ENCODE results near the gene EXD3.
"Not testable (repeated sequence)": the region's sequence is repeated elsewhere in the genome, so short reads cannot be mapped to it uniquely, and the experiment has no call there.

The EXD3 gene

DNA sequence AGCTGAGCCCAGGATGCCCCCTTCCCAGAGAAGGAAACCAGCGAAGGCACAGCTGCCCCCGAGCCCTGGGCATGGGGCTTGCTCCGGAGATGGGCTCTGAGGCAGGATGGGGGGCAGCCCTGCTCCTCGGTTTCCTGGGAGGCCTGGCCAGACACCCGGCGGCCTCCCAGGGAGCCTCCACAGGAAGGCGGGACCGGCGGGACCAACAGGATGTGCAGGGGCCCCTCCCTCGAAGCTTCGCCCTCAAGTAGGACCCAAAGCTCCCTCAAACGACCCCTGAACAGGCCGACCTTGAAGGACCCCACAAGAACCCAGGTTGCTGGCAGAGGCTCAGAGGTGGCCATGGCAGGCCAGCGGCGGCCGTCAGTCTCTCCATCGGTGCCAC, 11.7 kb downstream of the EXD3 start:
- H3K79me2 ChIP-seq (ENCODE audit: insufficient read depth, low read depth) = no peaks in the 10 kb centered on the region
- H3K4me2 ChIP-seq = no peak overlapping the region; the same call in 1 of the 2 replicates
- H3K4me1 ChIP-seq (ENCODE audit: low read depth, poor library complexity, severe bottlenecking) = peaks cover 22% of the 10 kb centered on the region
- H3K9ac ChIP-seq = no peak overlapping the region
- no peaks in the 10 kb centered on the region for H3K27me3 ChIP-seq (ENCODE audit: insufficient read depth, low read depth)
- H2AFZ ChIP-seq (ENCODE audit: low read depth) = no peak overlapping the region
- TF ChIP-seq, protein P1, sequence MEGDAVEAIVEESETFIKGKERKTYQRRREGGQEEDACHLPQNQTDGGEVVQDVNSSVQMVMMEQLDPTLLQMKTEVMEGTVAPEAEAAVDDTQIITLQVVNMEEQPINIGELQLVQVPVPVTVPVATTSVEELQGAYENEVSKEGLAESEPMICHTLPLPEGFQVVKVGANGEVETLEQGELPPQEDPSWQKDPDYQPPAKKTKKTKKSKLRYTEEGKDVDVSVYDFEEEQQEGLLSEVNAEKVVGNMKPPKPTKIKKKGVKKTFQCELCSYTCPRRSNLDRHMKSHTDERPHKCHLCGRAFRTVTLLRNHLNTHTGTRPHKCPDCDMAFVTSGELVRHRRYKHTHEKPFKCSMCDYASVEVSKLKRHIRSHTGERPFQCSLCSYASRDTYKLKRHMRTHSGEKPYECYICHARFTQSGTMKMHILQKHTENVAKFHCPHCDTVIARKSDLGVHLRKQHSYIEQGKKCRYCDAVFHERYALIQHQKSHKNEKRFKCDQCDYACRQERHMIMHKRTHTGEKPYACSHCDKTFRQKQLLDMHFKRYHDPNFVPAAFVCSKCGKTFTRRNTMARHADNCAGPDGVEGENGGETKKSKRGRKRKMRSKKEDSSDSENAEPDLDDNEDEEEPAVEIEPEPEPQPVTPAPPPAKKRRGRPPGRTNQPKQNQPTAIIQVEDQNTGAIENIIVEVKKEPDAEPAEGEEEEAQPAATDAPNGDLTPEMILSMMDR (conservative IDR thresholded peaks at IDR 0.05; ENCODE audit: low read depth, low read length) = no peak
- H4K20me1 ChIP-seq (ENCODE audit: insufficient read depth) = no peaks in the 10 kb centered on the region
- no peaks in the 10 kb centered on the region for H3K36me3 ChIP-seq (ENCODE audit: insufficient read depth)
- no peak overlapping the region for H3K4me3 ChIP-seq (IDR thresholded peaks at IDR 0.05; ENCODE audit: insufficient read depth, low read depth, low read length)
- H3K27ac ChIP-seq = no peak overlapping the region

DNA sequence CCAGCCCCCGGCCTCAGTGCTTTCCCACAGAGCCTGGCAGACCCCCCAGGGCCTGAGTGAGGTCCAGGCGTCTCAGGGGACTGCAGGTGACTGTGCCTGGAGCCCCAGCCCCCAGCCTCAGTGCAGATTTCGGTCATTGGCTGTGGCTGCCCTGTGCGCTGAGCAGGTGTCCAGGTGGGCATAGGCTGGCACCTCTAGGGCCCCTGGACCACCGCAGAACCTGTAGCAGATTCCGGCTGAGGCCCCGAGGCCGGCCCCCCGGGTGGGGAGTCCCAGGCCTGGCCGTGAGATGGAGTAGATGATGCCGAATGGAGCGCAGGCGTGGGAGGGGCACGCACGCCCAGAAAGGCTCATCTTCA, 12.1 kb downstream of the EXD3 start:
- H2AFZ ChIP-seq (ENCODE audit: low read depth) = no peak overlapping the region
- H3K27ac ChIP-seq = peak overlapping the region; percentile 24; the same call in 1 of the 2 replicates

DNA sequence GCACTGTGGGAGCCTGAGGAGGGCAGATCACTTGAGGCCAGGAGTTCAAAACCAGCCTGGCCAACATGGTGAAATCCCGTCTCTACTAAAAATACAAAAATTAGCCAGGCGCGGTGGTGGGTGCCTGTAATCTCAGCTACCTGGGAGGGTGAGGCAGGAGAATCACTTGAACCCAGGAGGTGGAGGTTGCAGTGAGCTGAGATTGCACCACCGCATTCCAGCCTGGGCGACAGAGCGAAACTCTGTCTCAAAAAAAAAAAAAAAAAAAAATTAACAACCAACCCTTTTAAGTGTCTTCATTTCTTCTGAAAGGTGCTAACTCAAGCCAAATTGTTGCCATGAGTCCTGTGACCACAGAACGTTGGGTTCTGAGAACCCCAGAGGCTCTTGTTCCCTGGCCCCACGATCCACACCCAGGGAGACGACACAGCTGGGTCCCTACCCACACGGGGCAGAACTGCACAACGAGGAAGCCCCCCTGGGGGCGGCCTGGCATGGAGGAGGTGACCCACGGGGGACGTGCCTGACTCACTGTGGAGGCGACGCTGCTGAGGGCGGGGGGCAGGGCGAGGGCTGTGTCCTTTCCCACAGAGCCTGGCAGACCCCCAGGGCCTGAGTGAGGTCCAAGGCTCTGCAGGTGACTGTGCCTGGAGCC, 12.6 kb downstream of the EXD3 start:
- not testable (repeated sequence) for H3K4me2 ChIP-seq; H3K79me2 ChIP-seq (ENCODE audit: insufficient read depth, low read depth); H4K20me1 ChIP-seq (ENCODE audit: insufficient read depth); H3K4me3 ChIP-seq (IDR thresholded peaks at IDR 0.05; ENCODE audit: insufficient read depth, low read depth, low read length); H3K9ac ChIP-seq; H3K27me3 ChIP-seq (ENCODE audit: insufficient read depth, low read depth); H3K36me3 ChIP-seq (ENCODE audit: insufficient read depth); H2AFZ ChIP-seq (ENCODE audit: low read depth)
- Histone ChIP-seq H3K27ac (peak overlapping the region; percentile 24; the same call in 1 of the 2 replicates), H3K4me1 (ENCODE audit: low read depth, poor library complexity, severe bottlenecking) (peaks cover 22% of the 10 kb centered on the region)

More for the DNA sequence above, 12.1 kb downstream of the EXD3 start:
- H3K4me2 ChIP-seq = no peak overlapping the region; the same call in 1 of the 2 replicates
- H3K27me3 ChIP-seq (ENCODE audit: insufficient read depth, low read depth) = no peaks in the 10 kb centered on the region
- no peak overlapping the region for H3K9ac ChIP-seq
- no peak overlapping the region for H3K4me3 ChIP-seq (IDR thresholded peaks at IDR 0.05; ENCODE audit: insufficient read depth, low read depth, low read length)
- H4K20me1 ChIP-seq (ENCODE audit: insufficient read depth) = no peaks in the 10 kb centered on the region
- no peaks in the 10 kb centered on the region for H3K79me2 ChIP-seq (ENCODE audit: insufficient read depth, low read depth)
- peaks cover 22% of the 10 kb centered on the region for H3K4me1 ChIP-seq (ENCODE audit: low read depth, poor library complexity, severe bottlenecking)
- no peaks in the 10 kb centered on the region for H3K36me3 ChIP-seq (ENCODE audit: insufficient read depth)
- TF ChIP-seq, protein P1 (conservative IDR thresholded peaks at IDR 0.05; ENCODE audit: low read depth, low read length) = no peak

DNA sequence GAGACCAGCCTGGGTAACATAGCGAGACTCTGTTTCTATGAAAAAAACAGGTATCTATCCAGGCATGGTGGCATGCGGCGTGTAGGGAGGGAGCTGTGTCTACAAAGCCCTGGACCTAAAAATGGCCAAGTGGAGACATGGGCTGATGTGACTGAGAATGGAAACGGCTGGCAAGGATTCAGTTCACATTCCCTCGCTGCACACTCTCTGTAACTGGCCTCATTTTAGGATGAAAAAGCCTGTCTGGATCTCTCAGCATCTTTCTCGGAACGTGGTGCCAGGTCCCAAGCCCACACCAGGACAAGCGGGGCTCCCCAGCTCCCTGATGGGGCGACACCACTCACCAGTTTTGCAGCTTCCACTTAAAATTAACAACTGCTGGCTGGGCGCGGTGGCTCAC, 13.4 kb downstream of the EXD3 start:
- TF ChIP-seq, protein P1 (conservative IDR thresholded peaks at IDR 0.05; ENCODE audit: low read depth, low read length) = no peak
- no peak overlapping the region for H3K9ac ChIP-seq
- H3K4me2 ChIP-seq = no peak overlapping the region
- no peak overlapping the region for H3K4me3 ChIP-seq (IDR thresholded peaks at IDR 0.05; ENCODE audit: insufficient read depth, low read depth, low read length)
- no peaks in the 10 kb centered on the region for H4K20me1 ChIP-seq (ENCODE audit: insufficient read depth)
- no peaks in the 10 kb centered on the region for H3K27me3 ChIP-seq (ENCODE audit: insufficient read depth, low read depth)
- H2AFZ ChIP-seq (ENCODE audit: low read depth) = no peak overlapping the region
- H3K4me1 ChIP-seq (ENCODE audit: low read depth, poor library complexity, severe bottlenecking) = peaks cover 22% of the 10 kb centered on the region
- H3K79me2 ChIP-seq (ENCODE audit: insufficient read depth, low read depth) = no peaks in the 10 kb centered on the region
- no peaks in the 10 kb centered on the region for H3K36me3 ChIP-seq (ENCODE audit: insufficient read depth)
- H3K27ac ChIP-seq = no peak overlapping the region

DNA sequence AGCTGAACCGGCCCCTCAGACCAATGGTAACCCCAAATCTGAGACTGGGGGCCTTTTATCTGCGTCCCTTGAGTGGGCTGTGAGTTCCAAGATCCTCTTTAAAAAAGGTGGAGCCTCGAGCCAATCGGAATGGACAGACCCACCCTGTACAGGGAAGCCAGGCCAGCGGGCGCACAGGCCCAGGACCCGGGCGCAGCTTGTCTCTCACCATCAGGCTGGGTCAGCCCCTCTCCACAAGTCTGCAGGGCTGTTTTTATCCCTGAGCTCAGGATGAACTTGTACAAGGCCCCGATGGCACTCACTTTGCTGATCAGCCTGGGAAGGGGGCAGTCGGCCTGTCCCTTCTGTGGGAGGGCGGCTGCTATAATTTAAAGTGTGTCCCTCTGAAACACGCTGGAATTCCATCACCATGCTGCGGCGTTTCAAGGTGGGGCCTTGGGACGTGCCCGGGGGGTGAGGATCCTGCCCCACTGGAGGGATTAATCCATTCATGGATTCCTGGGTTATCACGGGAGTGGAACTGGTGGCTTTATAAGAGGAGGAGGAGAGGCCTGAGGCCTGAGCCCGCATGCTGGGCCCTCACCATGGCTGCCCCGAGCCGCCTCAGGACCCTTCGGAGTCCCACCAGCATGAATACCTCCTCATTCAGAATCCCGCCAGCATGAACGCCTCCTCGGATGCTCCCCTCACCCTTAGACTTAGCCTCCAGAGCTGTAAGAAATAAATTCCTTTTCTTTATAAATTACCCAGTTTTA, 14.1 kb downstream of the EXD3 start:
- Histone ChIP-seq H3K27me3 (ENCODE audit: insufficient read depth, low read depth) (no peaks in the 10 kb centered on the region), H3K36me3 (ENCODE audit: insufficient read depth) (no peaks in the 10 kb centered on the region), H3K27ac (no peak overlapping the region), H3K4me3 (IDR thresholded peaks at IDR 0.05; ENCODE audit: insufficient read depth, low read depth, low read length) (no peak overlapping the region), H3K9ac (no peak overlapping the region), H4K20me1 (ENCODE audit: insufficient read depth) (no peaks in the 10 kb centered on the region), H3K4me2 (no peak overlapping the region), H3K4me1 (ENCODE audit: low read depth, poor library complexity, severe bottlenecking) (peaks cover 22% of the 10 kb centered on the region), H3K79me2 (ENCODE audit: insufficient read depth, low read depth) (no peaks in the 10 kb centered on the region), H2AFZ (ENCODE audit: low read depth) (no peak overlapping the region)
- TF ChIP-seq, protein P1 (conservative IDR thresholded peaks at IDR 0.05; ENCODE audit: low read depth, low read length) = no peak
